NCI-H748 treated with DMSO at 0.1 percent for 48 hours (cell line): ENCODE measurements around the gene IRF2BPL.
"Not testable (repeated sequence)": the region's sequence is repeated elsewhere in the genome, so short reads cannot be mapped to it uniquely, and the experiment has no call there.

Experiments
- DNase-seq: peaks from one replicate; lab custom pipeline; 2025; lab: John Stamatoyannopoulos, UW

The IRF2BPL gene

GRCh38 chr14:77033622-77034589 is 5.4 kb upstream of the IRF2BPL start:
- peak; percentile 79 for DNase-seq

- peak; percentile 77 for DNase-seq
These were observed 4.5 kb upstream of the IRF2BPL start for GRCh38 chr14:77032844-77033621.

GRCh38 chr14:77032491-77032843 is 4.0 kb upstream of the IRF2BPL start:
- DNase-seq: no peak

GRCh38 chr14:77031759-77032490 is 3.4 kb upstream of the IRF2BPL start:
- DNase-seq: no peak

- no peak for DNase-seq
These were observed 747 bp downstream of the IRF2BPL start for GRCh38 chr14:77027538-77028383.

- DNase-seq: no peak
These were observed 1.5 kb downstream of the IRF2BPL start for GRCh38 chr14:77026930-77027537.

GRCh38 chr14:77026166-77026929 is 2.2 kb downstream of the IRF2BPL start:
- DNase-seq: peak; percentile 43

GRCh38 chr14:77025744-77026165 is 2.8 kb downstream of the IRF2BPL start:
- DNase-seq: no peak

- DNase-seq: peak; percentile 61
These were observed 4.3 kb downstream of the IRF2BPL start for GRCh38 chr14:77024171-77024691.

- DNase-seq: peak; percentile 79
These were observed 5.2 kb downstream of the IRF2BPL start for GRCh38 chr14:77023001-77023996.

- DNase-seq: peak; percentile 74
These were observed 6.2 kb downstream of the IRF2BPL start for GRCh38 chr14:77022236-77022852.

GRCh38 chr14:77021424-77021823 is 7.1 kb downstream of the IRF2BPL start:
- not testable (repeated sequence) for DNase-seq

GRCh38 chr14:77018785-77019184 is 9.7 kb downstream of the IRF2BPL start:
- no peak for DNase-seq

GRCh38 chr14:77017666-77018065 is 10.8 kb downstream of the IRF2BPL start:
- no peak for DNase-seq

GRCh38 chr14:77014734-77015133 is 13.8 kb downstream of the IRF2BPL start:
- DNase-seq: no peak

- no peak for DNase-seq
These were observed 14.4 kb downstream of the IRF2BPL start for GRCh38 chr14:77014004-77014604.

GRCh38 chr14:77012193-77012765 is 16.2 kb downstream of the IRF2BPL start:
- DNase-seq: no peak
